Measurements from ENCODE around the gene ARRDC3. TPM values are rescaled to one million over a fixed set of nuclear protein-coding genes. Genes with fewer than 3 reads are reported as not detected.
"Not testable (repeated sequence)": the region's sequence is repeated elsewhere in the genome, so short reads cannot be mapped to it uniquely, and the experiment has no call there.

Gene ARRDC3
- total and polyA plus RNA-seq, 2 experiments from 2014 or later, result 46.0 to 61.2 TPM

DNA sequence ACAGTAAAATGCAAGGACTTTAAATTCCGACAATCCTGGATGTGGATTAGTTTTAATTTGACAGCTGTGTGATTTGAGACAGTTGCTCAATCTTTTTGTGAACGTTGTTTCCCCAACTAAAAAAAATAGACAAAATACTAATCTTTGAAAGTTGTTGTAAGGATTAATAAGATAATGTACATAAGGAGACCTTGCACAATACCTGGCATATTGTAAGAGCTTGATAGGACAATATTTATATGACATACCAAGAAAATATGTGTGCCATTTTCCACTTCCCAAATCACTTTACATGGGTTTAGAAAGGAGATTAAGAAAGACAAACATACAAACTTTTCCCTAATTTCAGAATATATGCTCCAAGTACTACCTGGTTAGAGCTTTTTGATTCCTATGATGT, 25.3 kb downstream of the ARRDC3 start:
- WGBS, 2 experiments (ENCODE audit: low coverage in 1 of 2, low lambda C conversion rate in 2 of 2, missing lambda C conversion rate in 2 of 2), result 83 to 96% methylated on average over 2 of the region's 2 CpGs

DNA sequence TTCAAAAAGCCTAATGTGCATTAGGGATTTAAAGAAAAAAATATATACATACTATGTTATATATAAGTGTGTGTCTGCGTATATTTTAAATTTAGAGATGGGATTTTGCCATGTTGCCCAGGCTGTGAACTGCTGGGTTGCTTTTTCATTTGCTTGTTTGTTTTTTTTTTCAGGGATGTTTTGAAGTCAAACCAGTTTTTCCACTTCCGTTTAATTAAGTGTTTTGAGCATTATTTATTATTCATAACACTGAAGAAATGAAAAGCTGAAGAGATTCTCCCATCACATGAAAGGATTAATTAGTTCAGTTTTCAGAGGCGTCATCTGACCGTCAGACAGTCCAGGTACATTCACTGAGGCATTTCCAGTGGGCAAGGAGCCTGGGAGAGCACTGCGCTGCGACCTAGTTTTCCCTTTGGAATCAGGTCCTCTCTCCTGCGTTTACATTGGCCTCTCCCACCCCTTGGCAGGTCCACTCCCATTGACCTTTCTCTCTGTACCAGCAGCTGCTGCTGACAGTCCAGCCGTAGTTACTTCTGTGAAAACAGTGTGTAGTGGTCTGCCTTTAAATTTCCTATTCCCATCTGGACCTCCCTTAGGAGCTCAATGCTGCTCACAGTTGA, 26.0 kb downstream of the ARRDC3 start:
- H3K4me3 ChIP-seq, result no peak overlapping the region
- in situ Hi-C loops (cut with MboI), result no loop called here
- WGBS, 2 experiments (ENCODE audit: low coverage in 1 of 2, low lambda C conversion rate in 2 of 2, missing lambda C conversion rate in 2 of 2), result 69 to 74% methylated on average over 8 of the region's 8 CpGs

More for the DNA sequence above, 25.3 kb downstream of the ARRDC3 start:
- no peak for DNase-seq
- H4K20me1 ChIP-seq (ENCODE audit: insufficient read depth), result no peaks in the 10 kb centered on the region
- H3K9me3 ChIP-seq (ENCODE audit: low read depth), result no peaks in the 10 kb centered on the region
- H3K27ac ChIP-seq, result no peak overlapping the region
- in situ Hi-C loops (cut with MboI), result no loop called here
- no peak overlapping the region for H3K4me3 ChIP-seq
- H3K79me2 ChIP-seq (ENCODE audit: insufficient read depth), result no peaks in the 10 kb centered on the region
- H3K36me3 ChIP-seq (ENCODE audit: low read depth), result no peaks in the 10 kb centered on the region
- no peaks in the 10 kb centered on the region for H3K27me3 ChIP-seq (replicated peaks; ENCODE audit: insufficient read depth)
- no peak overlapping the region for H2AFZ ChIP-seq
- H3K9ac ChIP-seq, result no peak overlapping the region
- no peaks in the 10 kb centered on the region for H3K9me2 ChIP-seq (ENCODE audit: insufficient read depth)
- no peaks in the 10 kb centered on the region for H3F3A ChIP-seq (ENCODE audit: insufficient read depth)
- no peak overlapping the region for H3K4me2 ChIP-seq (ENCODE audit: unreplicated experiment)
- no peaks in the 10 kb centered on the region for H3K4me1 ChIP-seq (ENCODE audit: insufficient read depth)
- TF ChIP-seq EZH2phosphoT487 (IDR thresholded peaks at IDR 0.05; ENCODE audit: insufficient read depth, low read depth), result no peak
- TF ChIP-seq EZH2 (IDR thresholded peaks at IDR 0.05; ENCODE audit: insufficient read depth, poor library complexity, severe bottlenecking), result no peak

GRCh38 chr5:91354867-91355266, 28.2 kb downstream of the ARRDC3 start:
- H3K4me2 ChIP-seq (ENCODE audit: unreplicated experiment); H3K27me3 ChIP-seq (replicated peaks; ENCODE audit: insufficient read depth); DNase-seq; H3K9me3 ChIP-seq (ENCODE audit: low read depth); H3K27ac ChIP-seq; H3K9me2 ChIP-seq (ENCODE audit: insufficient read depth); H3F3A ChIP-seq (ENCODE audit: insufficient read depth); H3K4me1 ChIP-seq (ENCODE audit: insufficient read depth); H3K79me2 ChIP-seq (ENCODE audit: insufficient read depth); H2AFZ ChIP-seq; H4K20me1 ChIP-seq (ENCODE audit: insufficient read depth); H3K4me3 ChIP-seq; H3K36me3 ChIP-seq (ENCODE audit: low read depth); in situ Hi-C loops (cut with MboI); H3K9ac ChIP-seq: not testable (repeated sequence)
- WGBS, 2 experiments (ENCODE audit: low coverage in 1 of 2, low lambda C conversion rate in 2 of 2, missing lambda C conversion rate in 2 of 2), result 87% methylated on average over 4 of the region's 4 CpGs

More for the DNA sequence above, 26.0 kb downstream of the ARRDC3 start:
- TF ChIP-seq EZH2 (IDR thresholded peaks at IDR 0.05; ENCODE audit: insufficient read depth, poor library complexity, severe bottlenecking) (no peak), EZH2phosphoT487 (IDR thresholded peaks at IDR 0.05; ENCODE audit: insufficient read depth, low read depth) (no peak)
- H3K27me3 ChIP-seq (replicated peaks; ENCODE audit: insufficient read depth), result no peaks in the 10 kb centered on the region
- no peaks in the 10 kb centered on the region for H3K4me1 ChIP-seq (ENCODE audit: insufficient read depth)
- no peak overlapping the region for H2AFZ ChIP-seq
- no peaks in the 10 kb centered on the region for H3K9me2 ChIP-seq (ENCODE audit: insufficient read depth)
- H3K79me2 ChIP-seq (ENCODE audit: insufficient read depth), result no peaks in the 10 kb centered on the region
- H3K4me2 ChIP-seq (ENCODE audit: unreplicated experiment), result no peak overlapping the region
- H3K9me3 ChIP-seq (ENCODE audit: low read depth), result no peaks in the 10 kb centered on the region
- no peak overlapping the region for H3K27ac ChIP-seq
- no peaks in the 10 kb centered on the region for H3F3A ChIP-seq (ENCODE audit: insufficient read depth)
- no peak for DNase-seq
- H3K36me3 ChIP-seq (ENCODE audit: low read depth), result no peaks in the 10 kb centered on the region
- no peaks in the 10 kb centered on the region for H4K20me1 ChIP-seq (ENCODE audit: insufficient read depth)
- no peak overlapping the region for H3K9ac ChIP-seq

- Histone ChIP-seq H3F3A (ENCODE audit: insufficient read depth) (no peaks in the 10 kb centered on the region), H3K27me3 (replicated peaks; ENCODE audit: insufficient read depth) (no peaks in the 10 kb centered on the region), H3K79me2 (ENCODE audit: insufficient read depth) (no peaks in the 10 kb centered on the region), H3K4me3 (no peak overlapping the region), H3K27ac (no peak overlapping the region), H3K4me2 (ENCODE audit: unreplicated experiment) (no peak overlapping the region), H3K36me3 (ENCODE audit: low read depth) (no peaks in the 10 kb centered on the region), H3K9me3 (ENCODE audit: low read depth) (no peaks in the 10 kb centered on the region), H3K4me1 (ENCODE audit: insufficient read depth) (no peaks in the 10 kb centered on the region), H3K9ac (no peak overlapping the region), H4K20me1 (ENCODE audit: insufficient read depth) (no peaks in the 10 kb centered on the region), H2AFZ (no peak overlapping the region), H3K9me2 (ENCODE audit: insufficient read depth) (no peaks in the 10 kb centered on the region)
- in situ Hi-C loops (cut with MboI), result no loop called here
- WGBS, 2 experiments (ENCODE audit: low coverage in 1 of 2, low lambda C conversion rate in 2 of 2, missing lambda C conversion rate in 2 of 2), result 67 to 69% methylated on average over 9 of the region's 9 CpGs
- DNase-seq, result no peak
- no peak for TF ChIP-seq EZH2 (IDR thresholded peaks at IDR 0.05; ENCODE audit: insufficient read depth, poor library complexity, severe bottlenecking)
- TF ChIP-seq EZH2phosphoT487 (IDR thresholded peaks at IDR 0.05; ENCODE audit: insufficient read depth, low read depth), result no peak
These were observed 30.1 kb downstream of the ARRDC3 start for GRCh38 chr5:91352831-91353695.
